Natural killer cell (primary cell): Measurements from ENCODE around the gene TRIM36. TPM values are rescaled to one million over a fixed set of nuclear protein-coding genes. Genes with fewer than 3 reads are reported as not detected.

Source experiments
- ATAC-seq, 3 donors: fragments of 150-1000 bp in 2 of 3; fragments of 200-7000 bp in 1 of 3; cut with Tn5 transposase; 1 replicate in 1 of 3; 2 replicates in 2 of 3; pipeline ENCODE4 v1.10.0; 2021; ENCODE audit warnings: mild to moderate bottlenecking in 2 of 3, moderate library complexity in 2 of 3
- DNase-seq, 2 donors: peaks; one replicate each; pipeline versions ENCODE4 v3.0.0 to v3.0.0-alpha.2; 2013 to 2021; ENCODE audit warnings: mixed read lengths in 1 of 2
- H3K27ac ChIP-seq: one replicate; pipeline ENCODE4 v1.5.1; 2013; ENCODE audit warnings: mild to moderate bottlenecking, low read length
- H3K27me3 ChIP-seq: one replicate; pipeline ENCODE4 v1.6.1; 2013; ENCODE audit warnings: low read length; ENCODE audit not compliant: control insufficient read depth, insufficient read depth
- H3K36me3 ChIP-seq: one replicate; pipeline ENCODE4 v1.6.1; 2013; ENCODE audit warnings: low read length; ENCODE audit not compliant: control insufficient read depth, insufficient read depth
- H3K4me1 ChIP-seq: one replicate; pipeline ENCODE4 v1.6.1; 2013; ENCODE audit warnings: low read length; ENCODE audit not compliant: control insufficient read depth, insufficient read depth
- H3K4me3 ChIP-seq: one replicate; pipeline ENCODE4 v1.5.1; 2013; ENCODE audit warnings: low read length
- H3K9me3 ChIP-seq: one replicate; pipeline ENCODE4 v1.6.1; 2013; ENCODE audit warnings: low read length; ENCODE audit not compliant: control insufficient read depth, insufficient read depth
- H3K27ac Mint-ChIP-seq, 2 donors: one replicate each; pipeline ENCODE4 v1.8.0; 2022; ENCODE audit warnings: mild to moderate bottlenecking in 2 of 2, mixed read lengths in 2 of 2, moderate library complexity in 1 of 2
- H3K27me3 Mint-ChIP-seq, 2 donors: one replicate each; pipeline ENCODE4 v1.8.0; 2022; ENCODE audit warnings: low read depth in 2 of 2, mixed read lengths in 2 of 2
- H3K36me3 Mint-ChIP-seq: one replicate; pipeline ENCODE4 v1.8.0; 2022; ENCODE audit warnings: mixed read lengths
- H3K4me1 Mint-ChIP-seq, 2 donors: one replicate each; pipeline ENCODE4 v1.8.0; 2022; ENCODE audit warnings: mixed read lengths in 2 of 2
- H3K4me3 Mint-ChIP-seq: one replicate; pipeline ENCODE4 v1.8.0; 2022; ENCODE audit warnings: mild to moderate bottlenecking, moderate library complexity, mixed read lengths
- H3K9me3 Mint-ChIP-seq, 2 donors: one replicate each; pipeline ENCODE4 v1.8.0; 2022; ENCODE audit warnings: mixed read lengths in 2 of 2
- WGBS: methylation state at CpG from one replicate; pipeline ENCODE4 v1.1.7; 2013; ENCODE audit warnings: missing lambda C conversion rate; ENCODE audit not compliant: insufficient coverage; 5-methylcytosine and 5-hydroxymethylcytosine counted together
- intact Hi-C: fragments of 100-400 bp; cut with micrococcal nuclease; formaldehyde crosslinking; loops from one replicate; pipeline ENCODE4 v1.14.2; 2022
- total RNA-seq, 4 donors: library from RNA; stranded (reverse); fragments of 120-200 nt in 1 of 4; gene quantifications; one replicate each; pipeline versions ENCODE4 v1.2.3 to v1.2.4, GENCODE V29; 2013 to 2022
- TF ChIP-seq, protein P1 (sequence below): fragments of 200-600 bp; IDR thresholded peaks from one replicate; pipeline ENCODE4 v1.8.0; 2022; ENCODE audit warnings: antibody characterized with exemption

The TRIM36 gene
- total RNA-seq, 3 donors from 2014 or later (not counting 1 experiment from before 2014, with no cell fraction given), result 0.25 to 1.2 (median 0.38) TPM

DNA sequence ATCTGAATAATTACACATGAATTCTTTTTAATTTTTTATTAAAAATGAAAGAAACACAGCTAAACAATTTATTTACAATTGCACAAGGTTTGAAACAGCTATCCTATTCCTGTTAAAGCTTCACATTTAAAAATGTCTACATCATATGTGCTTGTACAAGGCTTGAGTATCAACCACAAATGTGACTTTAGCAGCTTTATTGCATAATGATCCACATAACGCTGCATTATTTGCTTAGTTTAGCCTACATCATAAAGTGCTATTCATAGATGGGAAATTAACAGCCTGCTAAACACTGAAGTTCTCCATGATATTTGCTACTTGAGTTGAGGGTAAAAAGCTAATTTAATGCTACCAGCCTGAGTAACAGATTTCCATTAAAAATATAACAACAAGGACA is 45.0 kb downstream of the TRIM36 start:
- Histone ChIP-seq H3K4me1 (no peaks in the 10 kb centered on the region), H3K4me3 (no peak overlapping the region), H3K27ac (no peak overlapping the region), H3K9me3 (no peaks in the 10 kb centered on the region), H3K27me3 (no peaks in the 10 kb centered on the region), H3K36me3 (no peaks in the 10 kb centered on the region)
- Mint-ChIP-seq H3K36me3 (no peaks in the 10 kb centered on the region), H3K27ac (no peak overlapping the region), H3K4me3 (no peak overlapping the region), H3K9me3 (no peaks in the 10 kb centered on the region), H3K27me3 (peaks cover 5 to 11% of the 10 kb centered on the region in 2 donors), H3K4me1 (no peaks in the 10 kb centered on the region)
- no peak for DNase-seq
- 80% methylated on average over 1 of the region's 1 CpG for WGBS
- no peak for ATAC-seq
- intact Hi-C loops, result no loop called here
- TF ChIP-seq, protein P1, sequence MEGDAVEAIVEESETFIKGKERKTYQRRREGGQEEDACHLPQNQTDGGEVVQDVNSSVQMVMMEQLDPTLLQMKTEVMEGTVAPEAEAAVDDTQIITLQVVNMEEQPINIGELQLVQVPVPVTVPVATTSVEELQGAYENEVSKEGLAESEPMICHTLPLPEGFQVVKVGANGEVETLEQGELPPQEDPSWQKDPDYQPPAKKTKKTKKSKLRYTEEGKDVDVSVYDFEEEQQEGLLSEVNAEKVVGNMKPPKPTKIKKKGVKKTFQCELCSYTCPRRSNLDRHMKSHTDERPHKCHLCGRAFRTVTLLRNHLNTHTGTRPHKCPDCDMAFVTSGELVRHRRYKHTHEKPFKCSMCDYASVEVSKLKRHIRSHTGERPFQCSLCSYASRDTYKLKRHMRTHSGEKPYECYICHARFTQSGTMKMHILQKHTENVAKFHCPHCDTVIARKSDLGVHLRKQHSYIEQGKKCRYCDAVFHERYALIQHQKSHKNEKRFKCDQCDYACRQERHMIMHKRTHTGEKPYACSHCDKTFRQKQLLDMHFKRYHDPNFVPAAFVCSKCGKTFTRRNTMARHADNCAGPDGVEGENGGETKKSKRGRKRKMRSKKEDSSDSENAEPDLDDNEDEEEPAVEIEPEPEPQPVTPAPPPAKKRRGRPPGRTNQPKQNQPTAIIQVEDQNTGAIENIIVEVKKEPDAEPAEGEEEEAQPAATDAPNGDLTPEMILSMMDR, result no peak

DNA sequence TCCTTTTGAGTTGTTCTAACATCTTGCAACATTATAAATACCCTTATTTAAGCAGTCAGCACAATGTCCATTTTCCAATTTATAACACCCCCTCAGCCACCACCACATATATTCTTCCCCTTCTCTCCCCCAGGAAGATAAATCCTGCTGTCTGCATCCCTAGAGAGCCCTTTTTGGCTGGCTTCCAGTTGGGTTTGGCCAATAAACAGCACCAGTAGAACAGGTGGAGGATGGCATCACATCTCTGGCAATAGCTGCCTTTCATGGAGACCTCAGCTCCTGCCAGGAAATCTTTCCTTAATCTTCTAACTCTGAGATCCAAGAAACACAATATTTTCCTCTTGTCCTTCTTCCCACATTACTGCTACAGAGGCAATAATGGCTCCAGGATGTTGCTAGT is 53.7 kb downstream of the TRIM36 start:
- Histone ChIP-seq H3K9me3 (peaks cover 10% of the 10 kb centered on the region), H3K36me3 (no peaks in the 10 kb centered on the region), H3K4me3 (no peak overlapping the region), H3K4me1 (no peaks in the 10 kb centered on the region), H3K27ac (no peak overlapping the region), H3K27me3 (peaks cover 4% of the 10 kb centered on the region)
- DNase-seq (no peak), ATAC-seq (no peak)
- no peak overlapping the region for H3K27ac Mint-ChIP-seq
- peaks cover 0 to 2% of the 10 kb centered on the region in 2 donors for H3K9me3 Mint-ChIP-seq
- intact Hi-C loops, result no loop called here
- TF ChIP-seq, protein P1, result no peak
- no peak overlapping the region for H3K4me3 Mint-ChIP-seq
- H3K4me1 Mint-ChIP-seq, result no peaks in the 10 kb centered on the region
- peaks cover 7% of the 10 kb centered on the region for H3K36me3 Mint-ChIP-seq
- H3K27me3 Mint-ChIP-seq, result peaks cover 35 to 49% of the 10 kb centered on the region in 2 donors

DNA sequence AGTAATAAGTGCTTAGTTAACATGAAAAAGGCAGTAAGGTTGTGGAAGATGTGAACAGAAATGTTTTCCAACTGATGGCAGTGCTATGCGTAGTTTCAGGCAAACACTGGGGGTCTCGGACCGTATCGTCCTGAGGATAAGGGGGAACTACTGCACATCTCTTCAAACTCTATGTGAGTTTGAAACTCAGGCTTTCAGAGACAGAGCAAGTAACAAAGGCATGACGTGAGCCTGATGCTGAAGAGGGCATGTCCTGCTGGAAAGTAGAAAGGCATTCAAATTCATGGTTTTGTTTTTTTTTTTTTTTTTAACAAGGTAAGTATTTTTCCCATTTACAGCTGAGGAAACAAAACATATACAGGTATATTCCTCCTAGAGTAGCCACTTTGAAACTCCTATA is 59.9 kb downstream of the TRIM36 start:
- WGBS, result 74% methylated on average over 5 of the region's 5 CpGs
- Histone ChIP-seq H3K9me3 (no peaks in the 10 kb centered on the region), H3K27ac (no peak overlapping the region), H3K4me3 (no peak overlapping the region), H3K36me3 (no peaks in the 10 kb centered on the region), H3K27me3 (peaks cover 6% of the 10 kb centered on the region), H3K4me1 (no peaks in the 10 kb centered on the region)
- Mint-ChIP-seq H3K27me3 (peaks cover 23 to 49% of the 10 kb centered on the region in 2 donors), H3K9me3 (no peaks in the 10 kb centered on the region), H3K4me1 (no peaks in the 10 kb centered on the region), H3K36me3 (no peaks in the 10 kb centered on the region), H3K27ac (no peak overlapping the region), H3K4me3 (no peak overlapping the region)
- DNase-seq, result no peak
- ATAC-seq, result no peak
- intact Hi-C loops, result no loop called here
- TF ChIP-seq, protein P1, result no peak

DNA sequence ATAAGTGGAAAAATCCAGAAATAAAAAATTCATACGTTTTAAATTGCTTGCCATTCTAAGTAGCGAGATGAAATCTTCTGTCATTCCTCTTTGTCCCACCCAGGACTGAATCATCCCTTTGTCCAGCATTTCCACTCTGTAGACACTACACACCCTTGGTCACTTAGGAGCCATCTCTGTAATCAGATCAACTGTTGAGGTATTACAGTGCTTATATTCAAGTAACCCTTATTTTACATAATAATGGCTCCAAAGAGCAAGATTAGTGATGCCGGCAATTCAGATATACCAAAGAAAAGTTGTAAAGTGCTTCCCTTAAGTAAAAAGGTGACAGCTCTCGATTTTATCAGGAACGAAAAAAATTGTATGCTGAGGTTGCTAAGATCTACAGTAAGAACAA is 60.4 kb downstream of the TRIM36 start:
- H3K4me1 ChIP-seq, result no peaks in the 10 kb centered on the region
- ATAC-seq (no peak), DNase-seq (no peak)
- peaks cover 6% of the 10 kb centered on the region for H3K27me3 ChIP-seq
- intact Hi-C loops, result no loop called here
- WGBS, result 77% methylated on average over 5 of the region's 5 CpGs
- H3K36me3 ChIP-seq, result no peaks in the 10 kb centered on the region
- no peak overlapping the region for H3K4me3 ChIP-seq
- H3K27ac Mint-ChIP-seq, result no peak overlapping the region
- H3K27me3 Mint-ChIP-seq, result peaks cover 24 to 49% of the 10 kb centered on the region in 2 donors
- H3K4me1 Mint-ChIP-seq, result no peaks in the 10 kb centered on the region
- no peaks in the 10 kb centered on the region for H3K9me3 Mint-ChIP-seq
- TF ChIP-seq, protein P1, result no peak
- H3K36me3 Mint-ChIP-seq, result no peaks in the 10 kb centered on the region
- no peaks in the 10 kb centered on the region for H3K9me3 ChIP-seq
- no peak overlapping the region for H3K27ac ChIP-seq
- H3K4me3 Mint-ChIP-seq, result no peak overlapping the region
